ENCODE data around the gene NDRG4. TPM values are rescaled to one million over a fixed set of nuclear protein-coding genes. Genes with fewer than 3 reads are reported as not detected.

Gene NDRG4
- total and polyA plus RNA-seq, 2 experiments from 2014 or later, result 16.3 to 32.1 TPM

DNA sequence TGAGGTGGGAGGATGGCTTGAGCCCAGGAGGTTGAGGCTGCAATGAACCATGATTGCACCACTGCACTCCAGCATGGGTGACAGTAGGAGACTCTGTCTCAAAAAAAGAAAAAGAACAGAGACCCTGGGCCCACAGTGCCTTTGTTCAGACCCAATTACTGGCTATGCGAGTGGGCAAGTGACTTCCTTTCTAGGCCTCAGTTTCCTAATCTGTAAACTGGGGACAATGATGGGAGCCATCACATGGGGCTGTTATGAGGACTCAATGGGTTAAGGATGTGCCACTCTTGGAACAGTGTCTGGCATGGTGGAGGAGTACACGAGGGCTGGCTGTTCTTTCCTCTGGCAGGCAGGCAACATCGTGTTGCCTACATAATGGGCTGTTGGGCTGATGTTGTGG lies 47.3 kb upstream of the NDRG4 start:
- no peak for ATAC-seq
- H3K36me3 Mint-ChIP-seq (ENCODE audit: low read depth), result no peaks in the 10 kb centered on the region

More for the DNA sequence above, 47.3 kb upstream of the NDRG4 start:
- H3K9me3 Mint-ChIP-seq, result no peaks in the 10 kb centered on the region
- H3K36me3 ChIP-seq (ENCODE audit: insufficient read depth), result no peaks in the 10 kb centered on the region
- no peaks in the 10 kb centered on the region for H3K4me1 ChIP-seq (ENCODE audit: insufficient read depth)
- no peak overlapping the region for H3K4me3 ChIP-seq
- no peaks in the 10 kb centered on the region for H3K27me3 ChIP-seq (ENCODE audit: insufficient read depth)
- TF ChIP-seq EZH2 (IDR thresholded peaks at IDR 0.05; ENCODE audit: low read depth, unreplicated experiment) (no peak), EZH2phosphoT487 (IDR thresholded peaks at IDR 0.05; ENCODE audit: unreplicated experiment) (no peak), ZNF114 (CRISPR knock-in tag; IDR thresholded peaks at IDR 0.05) (no peak), JUNB (IDR thresholded peaks at IDR 0.05; ENCODE audit: unreplicated experiment) (no peak), STAT1 (IDR thresholded peaks at IDR 0.05; ENCODE audit: unreplicated experiment) (no peak), ZNF331 (CRISPR knock-in tag; IDR thresholded peaks at IDR 0.05; ENCODE audit: low read depth) (no peak), ZNF462 (CRISPR knock-in tag; IDR thresholded peaks at IDR 0.05) (no peak), CREB1 (CRISPR knock-in tag; IDR thresholded peaks at IDR 0.05; ENCODE audit: low read depth) (no peak), NANOG (IDR thresholded peaks at IDR 0.05; ENCODE audit: borderline replicate concordance) (no peak)
- TF ChIP-seq, protein P1, sequence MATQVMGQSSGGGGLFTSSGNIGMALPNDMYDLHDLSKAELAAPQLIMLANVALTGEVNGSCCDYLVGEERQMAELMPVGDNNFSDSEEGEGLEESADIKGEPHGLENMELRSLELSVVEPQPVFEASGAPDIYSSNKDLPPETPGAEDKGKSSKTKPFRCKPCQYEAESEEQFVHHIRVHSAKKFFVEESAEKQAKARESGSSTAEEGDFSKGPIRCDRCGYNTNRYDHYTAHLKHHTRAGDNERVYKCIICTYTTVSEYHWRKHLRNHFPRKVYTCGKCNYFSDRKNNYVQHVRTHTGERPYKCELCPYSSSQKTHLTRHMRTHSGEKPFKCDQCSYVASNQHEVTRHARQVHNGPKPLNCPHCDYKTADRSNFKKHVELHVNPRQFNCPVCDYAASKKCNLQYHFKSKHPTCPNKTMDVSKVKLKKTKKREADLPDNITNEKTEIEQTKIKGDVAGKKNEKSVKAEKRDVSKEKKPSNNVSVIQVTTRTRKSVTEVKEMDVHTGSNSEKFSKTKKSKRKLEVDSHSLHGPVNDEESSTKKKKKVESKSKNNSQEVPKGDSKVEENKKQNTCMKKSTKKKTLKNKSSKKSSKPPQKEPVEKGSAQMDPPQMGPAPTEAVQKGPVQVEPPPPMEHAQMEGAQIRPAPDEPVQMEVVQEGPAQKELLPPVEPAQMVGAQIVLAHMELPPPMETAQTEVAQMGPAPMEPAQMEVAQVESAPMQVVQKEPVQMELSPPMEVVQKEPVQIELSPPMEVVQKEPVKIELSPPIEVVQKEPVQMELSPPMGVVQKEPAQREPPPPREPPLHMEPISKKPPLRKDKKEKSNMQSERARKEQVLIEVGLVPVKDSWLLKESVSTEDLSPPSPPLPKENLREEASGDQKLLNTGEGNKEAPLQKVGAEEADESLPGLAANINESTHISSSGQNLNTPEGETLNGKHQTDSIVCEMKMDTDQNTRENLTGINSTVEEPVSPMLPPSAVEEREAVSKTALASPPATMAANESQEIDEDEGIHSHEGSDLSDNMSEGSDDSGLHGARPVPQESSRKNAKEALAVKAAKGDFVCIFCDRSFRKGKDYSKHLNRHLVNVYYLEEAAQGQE (IDR thresholded peaks at IDR 0.05; ENCODE audit: unreplicated experiment), result no peak
- TF ChIP-seq, protein P2, sequence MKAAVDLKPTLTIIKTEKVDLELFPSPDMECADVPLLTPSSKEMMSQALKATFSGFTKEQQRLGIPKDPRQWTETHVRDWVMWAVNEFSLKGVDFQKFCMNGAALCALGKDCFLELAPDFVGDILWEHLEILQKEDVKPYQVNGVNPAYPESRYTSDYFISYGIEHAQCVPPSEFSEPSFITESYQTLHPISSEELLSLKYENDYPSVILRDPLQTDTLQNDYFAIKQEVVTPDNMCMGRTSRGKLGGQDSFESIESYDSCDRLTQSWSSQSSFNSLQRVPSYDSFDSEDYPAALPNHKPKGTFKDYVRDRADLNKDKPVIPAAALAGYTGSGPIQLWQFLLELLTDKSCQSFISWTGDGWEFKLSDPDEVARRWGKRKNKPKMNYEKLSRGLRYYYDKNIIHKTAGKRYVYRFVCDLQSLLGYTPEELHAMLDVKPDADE (IDR thresholded peaks at IDR 0.05), result no peak
- TF ChIP-seq, protein P3, sequence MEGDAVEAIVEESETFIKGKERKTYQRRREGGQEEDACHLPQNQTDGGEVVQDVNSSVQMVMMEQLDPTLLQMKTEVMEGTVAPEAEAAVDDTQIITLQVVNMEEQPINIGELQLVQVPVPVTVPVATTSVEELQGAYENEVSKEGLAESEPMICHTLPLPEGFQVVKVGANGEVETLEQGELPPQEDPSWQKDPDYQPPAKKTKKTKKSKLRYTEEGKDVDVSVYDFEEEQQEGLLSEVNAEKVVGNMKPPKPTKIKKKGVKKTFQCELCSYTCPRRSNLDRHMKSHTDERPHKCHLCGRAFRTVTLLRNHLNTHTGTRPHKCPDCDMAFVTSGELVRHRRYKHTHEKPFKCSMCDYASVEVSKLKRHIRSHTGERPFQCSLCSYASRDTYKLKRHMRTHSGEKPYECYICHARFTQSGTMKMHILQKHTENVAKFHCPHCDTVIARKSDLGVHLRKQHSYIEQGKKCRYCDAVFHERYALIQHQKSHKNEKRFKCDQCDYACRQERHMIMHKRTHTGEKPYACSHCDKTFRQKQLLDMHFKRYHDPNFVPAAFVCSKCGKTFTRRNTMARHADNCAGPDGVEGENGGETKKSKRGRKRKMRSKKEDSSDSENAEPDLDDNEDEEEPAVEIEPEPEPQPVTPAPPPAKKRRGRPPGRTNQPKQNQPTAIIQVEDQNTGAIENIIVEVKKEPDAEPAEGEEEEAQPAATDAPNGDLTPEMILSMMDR (conservative IDR thresholded peaks at IDR 0.05; ENCODE audit: low read depth in 2 of 2), result no peak
- no peaks in the 10 kb centered on the region for H3K4me1 Mint-ChIP-seq
- DNase-seq (ENCODE audit: low spot score), result no peak
- H3K27ac ChIP-seq (ENCODE audit: low read depth), result no peak overlapping the region
- no peak overlapping the region for H3K27ac Mint-ChIP-seq
- no peak overlapping the region for H3K4me2 ChIP-seq
- no peaks in the 10 kb centered on the region for H4K20me1 ChIP-seq (replicated peaks; ENCODE audit: insufficient read depth)
- peaks cover 4% of the 10 kb centered on the region for H3K27me3 Mint-ChIP-seq (ENCODE audit: insufficient read depth, low read depth, poor library complexity)
- no peaks in the 10 kb centered on the region for H3F3A ChIP-seq (replicated peaks; ENCODE audit: low read depth)
- no peak overlapping the region for H3K4me3 Mint-ChIP-seq
- no peaks in the 10 kb centered on the region for H3K9me2 ChIP-seq (ENCODE audit: insufficient read depth)
- no peaks in the 10 kb centered on the region for H3K79me2 ChIP-seq (replicated peaks; ENCODE audit: insufficient read depth)
- no peak overlapping the region for H2AFZ ChIP-seq
